ENCODE measurements around the gene NHLRC4.

DNA sequence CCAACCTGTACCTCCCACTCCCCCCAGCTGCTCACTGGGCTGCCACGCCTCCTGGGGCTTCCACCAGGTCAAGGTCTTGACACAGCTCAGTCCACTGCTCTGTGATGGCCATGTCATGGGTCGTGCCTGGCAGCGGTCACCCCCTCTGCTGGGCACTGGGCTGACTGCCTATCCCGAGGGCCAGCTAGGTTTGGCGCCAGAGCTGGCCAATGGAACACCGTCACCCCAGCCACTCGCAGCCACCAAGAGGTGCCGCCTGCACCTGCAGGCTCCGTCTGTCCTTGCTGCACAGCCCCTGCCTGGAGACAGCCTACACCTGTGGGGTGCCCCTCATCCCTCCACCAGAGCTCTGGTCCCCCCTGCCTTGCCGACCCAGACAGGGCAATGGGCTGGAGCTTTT lies 18.5 kb downstream of the NHLRC4 start:
- TF ChIP-seq POLR2A (IDR thresholded peaks at IDR 0.05; ENCODE audit: low read depth, low read length) (no peak), RCOR1 (IDR thresholded peaks at IDR 0.05; ENCODE audit: insufficient replicate concordance, low read length) (no peak), MAZ (IDR thresholded peaks at IDR 0.05; ENCODE audit: borderline replicate concordance, low read depth, low read length) (no peak), CEBPB (IDR thresholded peaks at IDR 0.05; ENCODE audit: low read depth, low read length) (no peak), RFX5 (IDR thresholded peaks at IDR 0.05; ENCODE audit: low read depth, low read length) (no peak), MXI1 (IDR thresholded peaks at IDR 0.05; ENCODE audit: borderline replicate concordance, low read depth, low read length) (no peak)
- TF ChIP-seq, protein P1, sequence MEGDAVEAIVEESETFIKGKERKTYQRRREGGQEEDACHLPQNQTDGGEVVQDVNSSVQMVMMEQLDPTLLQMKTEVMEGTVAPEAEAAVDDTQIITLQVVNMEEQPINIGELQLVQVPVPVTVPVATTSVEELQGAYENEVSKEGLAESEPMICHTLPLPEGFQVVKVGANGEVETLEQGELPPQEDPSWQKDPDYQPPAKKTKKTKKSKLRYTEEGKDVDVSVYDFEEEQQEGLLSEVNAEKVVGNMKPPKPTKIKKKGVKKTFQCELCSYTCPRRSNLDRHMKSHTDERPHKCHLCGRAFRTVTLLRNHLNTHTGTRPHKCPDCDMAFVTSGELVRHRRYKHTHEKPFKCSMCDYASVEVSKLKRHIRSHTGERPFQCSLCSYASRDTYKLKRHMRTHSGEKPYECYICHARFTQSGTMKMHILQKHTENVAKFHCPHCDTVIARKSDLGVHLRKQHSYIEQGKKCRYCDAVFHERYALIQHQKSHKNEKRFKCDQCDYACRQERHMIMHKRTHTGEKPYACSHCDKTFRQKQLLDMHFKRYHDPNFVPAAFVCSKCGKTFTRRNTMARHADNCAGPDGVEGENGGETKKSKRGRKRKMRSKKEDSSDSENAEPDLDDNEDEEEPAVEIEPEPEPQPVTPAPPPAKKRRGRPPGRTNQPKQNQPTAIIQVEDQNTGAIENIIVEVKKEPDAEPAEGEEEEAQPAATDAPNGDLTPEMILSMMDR (conservative IDR thresholded peaks at IDR 0.05; ENCODE audit: low read depth, low read length): no peak
- TF ChIP-seq, protein P2, sequence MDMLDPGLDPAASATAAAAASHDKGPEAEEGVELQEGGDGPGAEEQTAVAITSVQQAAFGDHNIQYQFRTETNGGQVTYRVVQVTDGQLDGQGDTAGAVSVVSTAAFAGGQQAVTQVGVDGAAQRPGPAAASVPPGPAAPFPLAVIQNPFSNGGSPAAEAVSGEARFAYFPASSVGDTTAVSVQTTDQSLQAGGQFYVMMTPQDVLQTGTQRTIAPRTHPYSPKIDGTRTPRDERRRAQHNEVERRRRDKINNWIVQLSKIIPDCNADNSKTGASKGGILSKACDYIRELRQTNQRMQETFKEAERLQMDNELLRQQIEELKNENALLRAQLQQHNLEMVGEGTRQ (IDR thresholded peaks at IDR 0.05; ENCODE audit: low read depth, low read length): no peak
